Measurements from ENCODE around the gene TCF19.

- TF ChIP-seq POLR2A (IDR thresholded peaks at IDR 0.05) = no peak
- no peak for TF ChIP-seq EP300 (IDR thresholded peaks at IDR 0.05)
Measured at GRCh38 chr6:31118178-31118577, 40.2 kb upstream of the TCF19 start.

Measured in upper lobe of left lung (tissue), 4 donors.